ENCODE results near the gene PACSIN1. TPM values are rescaled to one million over a fixed set of nuclear protein-coding genes. Genes with fewer than 3 reads are reported as not detected.
"Not testable (repeated sequence)": the region's sequence is repeated elsewhere in the genome, so short reads cannot be mapped to it uniquely, and the experiment has no call there.

The PACSIN1 gene
- total RNA-seq, 1 experiment from 2014 or later: 5.0 TPM

- Histone ChIP-seq H3K9me2 (ENCODE audit: insufficient read depth) (no peaks in the 10 kb centered on the region), H3K9ac (ENCODE audit: low read length) (no peak overlapping the region), H3K36me3 (ENCODE audit: control insufficient read depth in 1 of 2, insufficient read depth in 2 of 2, low read length in 2 of 2) (no peaks in the 10 kb centered on the region), H3K79me2 (ENCODE audit: insufficient read depth, low read length) (no peaks in the 10 kb centered on the region), H3K4me1 (ENCODE audit: control insufficient read depth in 1 of 2, insufficient read depth in 2 of 2, low read length in 2 of 2) (peaks cover 6 to 23% of the 10 kb centered on the region in 2 experiments), H3K27ac (ENCODE audit: low read depth, low read length) (no peak overlapping the region), H3K27me3 (ENCODE audit: insufficient read depth, low read length) (no peaks in the 10 kb centered on the region), H4K20me1 (ENCODE audit: insufficient read depth) (no peaks in the 10 kb centered on the region), H3K4me2 (ENCODE audit: low read length) (no peak overlapping the region), H2AFZ (ENCODE audit: low read depth, low read length, poor library complexity, severe bottlenecking) (no peak overlapping the region), H3K4me3 (replicated peaks in 1 of 2; ENCODE audit: low read depth in 1 of 2, low read length in 2 of 2) (no peak overlapping the region), H3K9me3 (ENCODE audit: control insufficient read depth in 1 of 2, insufficient read depth in 1 of 2, low read depth in 1 of 2, low read length in 2 of 2) (no peaks in the 10 kb centered on the region)
- RAD21 ChIA-PET (ENCODE audit: low non-redundant PET in 1 of 2, low total read pairs in 2 of 2, uncharacterized antibody in 2 of 2, unreplicated experiment in 2 of 2): no interaction called here
- no TSS peak for BruUV-seq (replicated peaks)
- TF ChIP-seq SIN3A (IDR thresholded peaks at IDR 0.05; ENCODE audit: low read depth) (no peak), SP1 (IDR thresholded peaks at IDR 0.05; ENCODE audit: low read depth) (no peak), FOSL1 (IDR thresholded peaks at IDR 0.05; ENCODE audit: low read depth) (no peak), POLR2AphosphoS5 (IDR thresholded peaks at IDR 0.05; ENCODE audit: low read depth, low read length) (no peak), RAD21 (IDR thresholded peaks at IDR 0.05; ENCODE audit: low read depth) (no peak), SRF (IDR thresholded peaks at IDR 0.05; ENCODE audit: low read depth) (no peak), YY1 (IDR thresholded peaks at IDR 0.05; ENCODE audit: extremely low read depth, insufficient replicate concordance, low read depth, low read length) (no peak), JUND (IDR thresholded peaks at IDR 0.05) (no peak), EGR1 (IDR thresholded peaks at IDR 0.05; ENCODE audit: low read depth) (no peak), CBX3 (IDR thresholded peaks at IDR 0.05; ENCODE audit: low read depth) (no peak), EZH2phosphoT487 (IDR thresholded peaks at IDR 0.05; ENCODE audit: borderline replicate concordance) (no peak)
- TF ChIP-seq, protein P1, sequence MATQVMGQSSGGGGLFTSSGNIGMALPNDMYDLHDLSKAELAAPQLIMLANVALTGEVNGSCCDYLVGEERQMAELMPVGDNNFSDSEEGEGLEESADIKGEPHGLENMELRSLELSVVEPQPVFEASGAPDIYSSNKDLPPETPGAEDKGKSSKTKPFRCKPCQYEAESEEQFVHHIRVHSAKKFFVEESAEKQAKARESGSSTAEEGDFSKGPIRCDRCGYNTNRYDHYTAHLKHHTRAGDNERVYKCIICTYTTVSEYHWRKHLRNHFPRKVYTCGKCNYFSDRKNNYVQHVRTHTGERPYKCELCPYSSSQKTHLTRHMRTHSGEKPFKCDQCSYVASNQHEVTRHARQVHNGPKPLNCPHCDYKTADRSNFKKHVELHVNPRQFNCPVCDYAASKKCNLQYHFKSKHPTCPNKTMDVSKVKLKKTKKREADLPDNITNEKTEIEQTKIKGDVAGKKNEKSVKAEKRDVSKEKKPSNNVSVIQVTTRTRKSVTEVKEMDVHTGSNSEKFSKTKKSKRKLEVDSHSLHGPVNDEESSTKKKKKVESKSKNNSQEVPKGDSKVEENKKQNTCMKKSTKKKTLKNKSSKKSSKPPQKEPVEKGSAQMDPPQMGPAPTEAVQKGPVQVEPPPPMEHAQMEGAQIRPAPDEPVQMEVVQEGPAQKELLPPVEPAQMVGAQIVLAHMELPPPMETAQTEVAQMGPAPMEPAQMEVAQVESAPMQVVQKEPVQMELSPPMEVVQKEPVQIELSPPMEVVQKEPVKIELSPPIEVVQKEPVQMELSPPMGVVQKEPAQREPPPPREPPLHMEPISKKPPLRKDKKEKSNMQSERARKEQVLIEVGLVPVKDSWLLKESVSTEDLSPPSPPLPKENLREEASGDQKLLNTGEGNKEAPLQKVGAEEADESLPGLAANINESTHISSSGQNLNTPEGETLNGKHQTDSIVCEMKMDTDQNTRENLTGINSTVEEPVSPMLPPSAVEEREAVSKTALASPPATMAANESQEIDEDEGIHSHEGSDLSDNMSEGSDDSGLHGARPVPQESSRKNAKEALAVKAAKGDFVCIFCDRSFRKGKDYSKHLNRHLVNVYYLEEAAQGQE (IDR thresholded peaks at IDR 0.05; ENCODE audit: low read depth): no peak
- TF ChIP-seq, protein P2, sequence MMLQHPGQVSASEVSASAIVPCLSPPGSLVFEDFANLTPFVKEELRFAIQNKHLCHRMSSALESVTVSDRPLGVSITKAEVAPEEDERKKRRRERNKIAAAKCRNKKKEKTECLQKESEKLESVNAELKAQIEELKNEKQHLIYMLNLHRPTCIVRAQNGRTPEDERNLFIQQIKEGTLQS (IDR thresholded peaks at IDR 0.05): no peak
- TF ChIP-seq, protein P3, sequence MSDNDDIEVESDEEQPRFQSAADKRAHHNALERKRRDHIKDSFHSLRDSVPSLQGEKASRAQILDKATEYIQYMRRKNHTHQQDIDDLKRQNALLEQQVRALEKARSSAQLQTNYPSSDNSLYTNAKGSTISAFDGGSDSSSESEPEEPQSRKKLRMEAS (IDR thresholded peaks at IDR 0.05): no peak
- TF ChIP-seq, protein P4, sequence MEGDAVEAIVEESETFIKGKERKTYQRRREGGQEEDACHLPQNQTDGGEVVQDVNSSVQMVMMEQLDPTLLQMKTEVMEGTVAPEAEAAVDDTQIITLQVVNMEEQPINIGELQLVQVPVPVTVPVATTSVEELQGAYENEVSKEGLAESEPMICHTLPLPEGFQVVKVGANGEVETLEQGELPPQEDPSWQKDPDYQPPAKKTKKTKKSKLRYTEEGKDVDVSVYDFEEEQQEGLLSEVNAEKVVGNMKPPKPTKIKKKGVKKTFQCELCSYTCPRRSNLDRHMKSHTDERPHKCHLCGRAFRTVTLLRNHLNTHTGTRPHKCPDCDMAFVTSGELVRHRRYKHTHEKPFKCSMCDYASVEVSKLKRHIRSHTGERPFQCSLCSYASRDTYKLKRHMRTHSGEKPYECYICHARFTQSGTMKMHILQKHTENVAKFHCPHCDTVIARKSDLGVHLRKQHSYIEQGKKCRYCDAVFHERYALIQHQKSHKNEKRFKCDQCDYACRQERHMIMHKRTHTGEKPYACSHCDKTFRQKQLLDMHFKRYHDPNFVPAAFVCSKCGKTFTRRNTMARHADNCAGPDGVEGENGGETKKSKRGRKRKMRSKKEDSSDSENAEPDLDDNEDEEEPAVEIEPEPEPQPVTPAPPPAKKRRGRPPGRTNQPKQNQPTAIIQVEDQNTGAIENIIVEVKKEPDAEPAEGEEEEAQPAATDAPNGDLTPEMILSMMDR (IDR thresholded peaks at IDR 0.05 in 2 of 3, conservative IDR thresholded peaks at IDR 0.05 in 1 of 3; ENCODE audit: borderline replicate concordance in 1 of 3, insufficient read depth in 1 of 3, low read depth in 2 of 3, low read length in 2 of 3): no peak
- intact Hi-C loops (cut with micrococcal nuclease): no loop called here
- POLR2A ChIA-PET: no interaction called here
- ATAC-seq (no peak), DNase-seq (ENCODE audit: low read depth, low spot score) (no peak)
- CTCF ChIA-PET: no interaction called here
Observed at GRCh38 chr6:34486106-34486740, 20.3 kb downstream of the PACSIN1 start.

DNA sequence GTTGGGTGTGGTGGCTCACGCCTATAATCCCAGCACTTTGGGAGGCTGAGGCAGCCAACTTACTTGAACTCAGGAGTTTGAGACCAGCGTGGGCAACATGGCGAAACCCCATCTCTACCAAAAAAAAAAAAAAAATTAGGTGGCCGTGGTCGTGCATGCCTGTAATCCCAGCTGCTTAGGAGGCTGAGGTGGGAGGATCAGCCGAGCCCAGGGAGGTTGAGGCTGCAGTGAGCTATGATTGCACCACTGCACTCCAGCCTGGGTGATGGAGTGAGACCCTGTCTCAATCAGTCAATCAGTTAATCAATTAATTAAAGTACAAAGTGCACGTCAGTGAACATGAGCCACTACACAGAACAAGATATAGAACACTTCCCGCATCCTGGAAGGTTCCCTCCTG, 21.0 kb downstream of the PACSIN1 start:
- BruUV-seq (replicated peaks); H3K4me2 ChIP-seq (ENCODE audit: low read length); H3K9me2 ChIP-seq (ENCODE audit: insufficient read depth); H3K36me3 ChIP-seq (ENCODE audit: control insufficient read depth in 1 of 2, insufficient read depth in 2 of 2, low read length in 2 of 2); POLR2A ChIA-PET; CTCF ChIA-PET; RAD21 ChIA-PET (ENCODE audit: low non-redundant PET in 1 of 2, low total read pairs in 2 of 2, uncharacterized antibody in 2 of 2, unreplicated experiment in 2 of 2); H3K4me3 ChIP-seq (replicated peaks in 1 of 2; ENCODE audit: low read depth in 1 of 2, low read length in 2 of 2); H4K20me1 ChIP-seq (ENCODE audit: insufficient read depth); H3K9ac ChIP-seq (ENCODE audit: low read length); H3K27me3 ChIP-seq (ENCODE audit: insufficient read depth, low read length); H2AFZ ChIP-seq (ENCODE audit: low read depth, low read length, poor library complexity, severe bottlenecking); ATAC-seq; DNase-seq (ENCODE audit: low read depth, low spot score); intact Hi-C loops (cut with micrococcal nuclease); H3K79me2 ChIP-seq (ENCODE audit: insufficient read depth, low read length); H3K27ac ChIP-seq (ENCODE audit: low read depth, low read length); H3K9me3 ChIP-seq (ENCODE audit: control insufficient read depth in 1 of 2, insufficient read depth in 1 of 2, low read depth in 1 of 2, low read length in 2 of 2): not testable (repeated sequence)
- peaks cover 6 to 24% of the 10 kb centered on the region in 2 experiments for H3K4me1 ChIP-seq (ENCODE audit: control insufficient read depth in 1 of 2, insufficient read depth in 2 of 2, low read length in 2 of 2)
